Measurements from ENCODE around the gene RPUSD3. TPM values are rescaled to one million over a fixed set of nuclear protein-coding genes. Genes with fewer than 3 reads are reported as not detected.

RPUSD3 gene
- total and polyA plus RNA-seq, 9 of the 15 experiments (the other 6 are each of a cell fraction or from before 2014, with no cell fraction given): 13.8 to 99.0 (median 59.3) TPM

DNA sequence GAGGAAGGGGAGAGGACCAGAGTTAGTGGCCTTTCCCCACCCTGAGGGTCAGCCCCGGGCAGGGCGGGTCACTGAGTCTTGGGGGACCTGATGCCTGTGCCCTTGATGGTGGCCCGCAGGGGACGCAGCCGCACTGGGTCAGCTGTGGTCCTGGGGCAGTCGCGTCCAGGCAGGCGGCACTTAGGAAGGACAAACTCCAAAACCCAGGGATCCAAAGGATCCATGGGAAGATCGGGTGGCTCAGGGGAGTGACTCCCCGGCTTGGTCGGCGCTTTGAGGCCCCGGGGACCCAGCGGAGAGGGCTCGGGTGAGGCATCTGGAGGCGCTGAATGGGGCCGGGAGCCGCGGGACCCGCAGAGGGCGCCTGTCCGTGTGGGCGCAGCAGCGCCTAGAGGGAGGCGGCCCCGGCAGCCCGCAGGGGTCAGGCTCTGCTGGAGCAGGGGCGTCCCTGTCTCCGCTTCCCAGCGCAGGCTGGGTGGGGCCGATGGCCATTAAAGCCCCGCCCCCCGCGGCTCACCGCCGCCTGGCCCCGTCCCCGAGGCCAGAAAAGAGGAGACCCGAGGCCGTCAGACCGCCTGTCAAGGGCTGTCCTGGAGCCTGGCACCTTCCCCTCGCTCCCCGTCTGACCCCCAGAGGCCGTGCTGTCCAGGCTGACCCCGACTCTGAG lies 18.7 kb upstream of the RPUSD3 start (continued):
- TF ChIP-seq, protein P1, sequence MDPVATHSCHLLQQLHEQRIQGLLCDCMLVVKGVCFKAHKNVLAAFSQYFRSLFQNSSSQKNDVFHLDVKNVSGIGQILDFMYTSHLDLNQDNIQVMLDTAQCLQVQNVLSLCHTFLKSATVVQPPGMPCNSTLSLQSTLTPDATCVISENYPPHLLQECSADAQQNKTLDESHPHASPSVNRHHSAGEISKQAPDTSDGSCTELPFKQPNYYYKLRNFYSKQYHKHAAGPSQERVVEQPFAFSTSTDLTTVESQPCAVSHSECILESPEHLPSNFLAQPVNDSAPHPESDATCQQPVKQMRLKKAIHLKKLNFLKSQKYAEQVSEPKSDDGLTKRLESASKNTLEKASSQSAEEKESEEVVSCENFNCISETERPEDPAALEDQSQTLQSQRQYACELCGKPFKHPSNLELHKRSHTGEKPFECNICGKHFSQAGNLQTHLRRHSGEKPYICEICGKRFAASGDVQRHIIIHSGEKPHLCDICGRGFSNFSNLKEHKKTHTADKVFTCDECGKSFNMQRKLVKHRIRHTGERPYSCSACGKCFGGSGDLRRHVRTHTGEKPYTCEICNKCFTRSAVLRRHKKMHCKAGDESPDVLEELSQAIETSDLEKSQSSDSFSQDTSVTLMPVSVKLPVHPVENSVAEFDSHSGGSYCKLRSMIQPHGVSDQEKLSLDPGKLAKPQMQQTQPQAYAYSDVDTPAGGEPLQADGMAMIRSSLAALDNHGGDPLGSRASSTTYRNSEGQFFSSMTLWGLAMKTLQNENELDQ (CRISPR knock-in tag; IDR thresholded peaks at IDR 0.05; ENCODE audit: borderline replicate concordance): no peak
- TF ChIP-seq, protein P2, sequence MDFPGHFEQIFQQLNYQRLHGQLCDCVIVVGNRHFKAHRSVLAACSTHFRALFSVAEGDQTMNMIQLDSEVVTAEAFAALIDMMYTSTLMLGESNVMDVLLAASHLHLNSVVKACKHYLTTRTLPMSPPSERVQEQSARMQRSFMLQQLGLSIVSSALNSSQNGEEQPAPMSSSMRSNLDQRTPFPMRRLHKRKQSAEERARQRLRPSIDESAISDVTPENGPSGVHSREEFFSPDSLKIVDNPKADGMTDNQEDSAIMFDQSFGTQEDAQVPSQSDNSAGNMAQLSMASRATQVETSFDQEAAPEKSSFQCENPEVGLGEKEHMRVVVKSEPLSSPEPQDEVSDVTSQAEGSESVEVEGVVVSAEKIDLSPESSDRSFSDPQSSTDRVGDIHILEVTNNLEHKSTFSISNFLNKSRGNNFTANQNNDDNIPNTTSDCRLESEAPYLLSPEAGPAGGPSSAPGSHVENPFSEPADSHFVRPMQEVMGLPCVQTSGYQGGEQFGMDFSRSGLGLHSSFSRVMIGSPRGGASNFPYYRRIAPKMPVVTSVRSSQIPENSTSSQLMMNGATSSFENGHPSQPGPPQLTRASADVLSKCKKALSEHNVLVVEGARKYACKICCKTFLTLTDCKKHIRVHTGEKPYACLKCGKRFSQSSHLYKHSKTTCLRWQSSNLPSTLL (IDR thresholded peaks at IDR 0.05): no peak
- TF ChIP-seq HDAC3 (IDR thresholded peaks at IDR 0.05; ENCODE audit: borderline replicate concordance, partially characterized antibody): no peak
- no peak for TF ChIP-seq ILK (tag; IDR thresholded peaks at IDR 0.05; ENCODE audit: borderline replicate concordance, low read depth)
- TF ChIP-seq HOXB6 (CRISPR knock-in tag; IDR thresholded peaks at IDR 0.05; ENCODE audit: borderline replicate concordance): no peak
- TF ChIP-seq, protein P3, sequence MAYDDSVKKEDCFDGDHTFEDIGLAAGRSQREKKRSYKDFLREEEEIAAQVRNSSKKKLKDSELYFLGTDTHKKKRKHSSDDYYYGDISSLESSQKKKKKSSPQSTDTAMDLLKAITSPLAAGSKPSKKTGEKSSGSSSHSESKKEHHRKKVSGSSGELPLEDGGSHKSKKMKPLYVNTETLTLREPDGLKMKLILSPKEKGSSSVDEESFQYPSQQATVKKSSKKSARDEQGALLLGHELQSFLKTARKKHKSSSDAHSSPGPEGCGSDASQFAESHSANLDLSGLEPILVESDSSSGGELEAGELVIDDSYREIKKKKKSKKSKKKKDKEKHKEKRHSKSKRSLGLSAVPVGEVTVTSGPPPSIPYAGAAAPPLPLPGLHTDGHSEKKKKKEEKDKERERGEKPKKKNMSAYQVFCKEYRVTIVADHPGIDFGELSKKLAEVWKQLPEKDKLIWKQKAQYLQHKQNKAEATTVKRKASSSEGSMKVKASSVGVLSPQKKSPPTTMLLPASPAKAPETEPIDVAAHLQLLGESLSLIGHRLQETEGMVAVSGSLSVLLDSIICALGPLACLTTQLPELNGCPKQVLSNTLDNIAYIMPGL (CRISPR knock-in tag; IDR thresholded peaks at IDR 0.05): no peak
- TF ChIP-seq ZNF121 (CRISPR knock-in tag; conservative IDR thresholded peaks at IDR 0.05): no peak
- no peak for TF ChIP-seq ZNF217 (CRISPR knock-in tag; IDR thresholded peaks at IDR 0.05)
- no peak for TF ChIP-seq HMG20A (CRISPR knock-in tag; conservative IDR thresholded peaks at IDR 0.05)
- TF ChIP-seq TAF15 (IDR thresholded peaks at IDR 0.05; ENCODE audit: low read depth, low read length): no peak
- TF ChIP-seq, protein P4, sequence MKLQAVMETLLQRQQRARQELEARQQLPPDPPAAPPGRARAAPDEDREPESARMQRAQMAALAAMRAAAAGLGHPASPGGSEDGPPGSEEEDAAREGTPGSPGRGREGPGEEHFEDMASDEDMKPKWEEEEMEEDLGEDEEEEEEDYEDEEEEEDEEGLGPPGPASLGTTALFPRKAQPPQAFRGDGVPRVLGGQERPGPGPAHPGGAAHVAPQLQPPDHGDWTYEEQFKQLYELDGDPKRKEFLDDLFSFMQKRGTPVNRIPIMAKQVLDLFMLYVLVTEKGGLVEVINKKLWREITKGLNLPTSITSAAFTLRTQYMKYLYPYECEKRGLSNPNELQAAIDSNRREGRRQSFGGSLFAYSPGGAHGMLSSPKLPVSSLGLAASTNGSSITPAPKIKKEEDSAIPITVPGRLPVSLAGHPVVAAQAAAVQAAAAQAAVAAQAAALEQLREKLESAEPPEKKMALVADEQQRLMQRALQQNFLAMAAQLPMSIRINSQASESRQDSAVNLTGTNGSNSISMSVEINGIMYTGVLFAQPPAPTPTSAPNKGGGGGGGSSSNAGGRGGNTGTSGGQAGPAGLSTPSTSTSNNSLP (IDR thresholded peaks at IDR 0.05; ENCODE audit: borderline replicate concordance, low read depth, low read length): no peak; the same call in 1 of the 2 replicates
- peak; percentile 90 for TF ChIP-seq SMAD4 (CRISPR knock-in tag; conservative IDR thresholded peaks at IDR 0.05)
- TF ChIP-seq, protein P5, sequence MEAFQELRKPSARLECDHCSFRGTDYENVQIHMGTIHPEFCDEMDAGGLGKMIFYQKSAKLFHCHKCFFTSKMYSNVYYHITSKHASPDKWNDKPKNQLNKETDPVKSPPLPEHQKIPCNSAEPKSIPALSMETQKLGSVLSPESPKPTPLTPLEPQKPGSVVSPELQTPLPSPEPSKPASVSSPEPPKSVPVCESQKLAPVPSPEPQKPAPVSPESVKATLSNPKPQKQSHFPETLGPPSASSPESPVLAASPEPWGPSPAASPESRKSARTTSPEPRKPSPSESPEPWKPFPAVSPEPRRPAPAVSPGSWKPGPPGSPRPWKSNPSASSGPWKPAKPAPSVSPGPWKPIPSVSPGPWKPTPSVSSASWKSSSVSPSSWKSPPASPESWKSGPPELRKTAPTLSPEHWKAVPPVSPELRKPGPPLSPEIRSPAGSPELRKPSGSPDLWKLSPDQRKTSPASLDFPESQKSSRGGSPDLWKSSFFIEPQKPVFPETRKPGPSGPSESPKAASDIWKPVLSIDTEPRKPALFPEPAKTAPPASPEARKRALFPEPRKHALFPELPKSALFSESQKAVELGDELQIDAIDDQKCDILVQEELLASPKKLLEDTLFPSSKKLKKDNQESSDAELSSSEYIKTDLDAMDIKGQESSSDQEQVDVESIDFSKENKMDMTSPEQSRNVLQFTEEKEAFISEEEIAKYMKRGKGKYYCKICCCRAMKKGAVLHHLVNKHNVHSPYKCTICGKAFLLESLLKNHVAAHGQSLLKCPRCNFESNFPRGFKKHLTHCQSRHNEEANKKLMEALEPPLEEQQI (IDR thresholded peaks at IDR 0.05): no peak
- TF ChIP-seq MECOM (CRISPR knock-in tag; IDR thresholded peaks at IDR 0.05): no peak
- peak in 1 of 2 experiments; percentile 79; a peak in 2 of 4 replicates for TF ChIP-seq NONO (IDR thresholded peaks at IDR 0.05; ENCODE audit: low read depth in 2 of 2, low read length in 1 of 2)
- no peak for TF ChIP-seq RBM25 (IDR thresholded peaks at IDR 0.05; ENCODE audit: low read depth, low read length, severe bottlenecking)

Measured in K562 (cell line).